Body of pancreas (tissue), 4 donors: Measurements from ENCODE around the gene CHCHD6. TPM values are rescaled to one million over a fixed set of nuclear protein-coding genes. Genes with fewer than 3 reads are reported as not detected.
A peak's percentile ranks its signal among the peaks of the same experiment; 100 is the strongest.

Source experiments
- ATAC-seq: fragments of 150-250 bp; one replicate; pipeline ENCODE4 v1.9.1; 2016
- DNase-seq, 4 donors: peaks; one replicate each; pipeline ENCODE4 v3.0.0-alpha.2; 2019
- H3K27ac ChIP-seq, 4 donors: fragments of 200-600 bp; sonication (generic); 1 replicate in 3 of 4; 2 replicates in 1 of 4; pipeline versions ENCODE4 v1.5.1 to v1.6.1; 2016 to 2019; ENCODE audit warnings: mild to moderate bottlenecking in 1 of 4, mixed read lengths in 1 of 4, moderate library complexity in 1 of 4
- H3K27me3 ChIP-seq, 2 donors: fragments of 200-600 bp; sonication (generic); one replicate each; pipeline ENCODE4 v1.6.0; 2016; ENCODE audit warnings: mild to moderate bottlenecking in 1 of 2
- H3K36me3 ChIP-seq, 2 donors: fragments of 200-600 bp; sonication (generic); replicated peaks in 1 of 2; 2 replicates each; pipeline ENCODE4 v1.5.1; 2016; ENCODE audit warnings: low read depth in 2 of 2; ENCODE audit not compliant: insufficient read depth in 1 of 2
- H3K4me1 ChIP-seq: fragments of 200-600 bp; sonication (generic); one replicate; pipeline ENCODE4 v1.6.0; 2016
- H3K4me3 ChIP-seq, 2 donors: fragments of 200-600 bp; sonication (generic); 1 replicate in 1 of 2; 2 replicates in 1 of 2; pipeline ENCODE4 v1.5.1; 2016 to 2019
- H3K9me3 ChIP-seq, 3 donors: fragments of 200-600 bp; sonication (generic); 1 replicate in 2 of 3; 2 replicates in 1 of 3; pipeline ENCODE4 v1.5.1; 2016
- CTCF ChIP-seq, 7 experiments: fragments of 450-650 bp in 4 of 7; fragments of 200-600 bp in 3 of 7; sonication (generic) in 3 of 7; IDR thresholded peaks; one replicate each; pipeline ENCODE4 v1.5.1; 2016 to 2019; ENCODE audit warnings: antibody characterized with exemption in 7 of 7
- POLR2A ChIP-seq, 3 donors: fragments of 450-650 bp; IDR thresholded peaks; one replicate each; pipeline ENCODE4 v1.6.1; 2016; ENCODE audit warnings: antibody characterized with exemption in 3 of 3, mild to moderate bottlenecking in 2 of 3
- WGBS, 2 donors: methylation state at CpG; one replicate each; pipeline ENCODE4 v1.1.5; 2017; 5-methylcytosine and 5-hydroxymethylcytosine counted together
- intact Hi-C: fragments of 100-400 bp; cut with DNase I; formaldehyde crosslinking; loops from one replicate; pipeline ENCODE4 v1.15.1; 2023
- total RNA-seq, 2 donors: library from RNA; depleted of rRNA; stranded (reverse); fragments of >200 nt; gene quantifications; one replicate each; pipeline ENCODE4 v1.1.0, GENCODE V29; 2016

The CHCHD6 gene
- total RNA-seq, 2 donors from 2014 or later, result 0.66 to 10.9 TPM

GRCh38 chr3:126946405-126946804 is 242.4 kb downstream of the CHCHD6 start:
- WGBS, 2 donors, result 80 to 88% methylated on average over 11 of the region's 11 CpGs
- Histone ChIP-seq H3K27me3 (no peaks in the 10 kb centered on the region), H3K4me3 (no peak overlapping the region), H3K9me3 (no peaks in the 10 kb centered on the region), H3K4me1 (no peaks in the 10 kb centered on the region), H3K27ac (no peak overlapping the region), H3K36me3 (no peaks in the 10 kb centered on the region)
- TF ChIP-seq CTCF (IDR thresholded peaks at IDR 0.05) (no peak), POLR2A (IDR thresholded peaks at IDR 0.05) (no peak)
- intact Hi-C loops, result no loop called here
- no peak for ATAC-seq
- no peak for DNase-seq

GRCh38 chr3:126947429-126947828 is 243.4 kb downstream of the CHCHD6 start:
- Histone ChIP-seq H3K4me3 (no peak overlapping the region), H3K27ac (no peak overlapping the region), H3K9me3 (no peaks in the 10 kb centered on the region), H3K4me1 (no peaks in the 10 kb centered on the region), H3K27me3 (no peaks in the 10 kb centered on the region), H3K36me3 (no peaks in the 10 kb centered on the region)
- DNase-seq (peak in 1 of 4 donors; percentile 46), ATAC-seq (no peak)
- intact Hi-C loops, result no loop called here
- TF ChIP-seq POLR2A (IDR thresholded peaks at IDR 0.05) (no peak), CTCF (IDR thresholded peaks at IDR 0.05) (no peak)
- 68 to 75% methylated on average over 8 of the region's 8 CpGs for WGBS, 2 donors

- TF ChIP-seq POLR2A (IDR thresholded peaks at IDR 0.05) (no peak), CTCF (IDR thresholded peaks at IDR 0.05) (no peak)
- no peaks in the 10 kb centered on the region for H3K9me3 ChIP-seq
- no peaks in the 10 kb centered on the region for H3K27me3 ChIP-seq
- no peak overlapping the region for H3K27ac ChIP-seq
- WGBS, 2 donors, result 86 to 96% methylated on average over 12 to 14 of the region's 14 CpGs
- intact Hi-C loops, result no loop called here
- DNase-seq, result no peak
- H3K36me3 ChIP-seq, result no peaks in the 10 kb centered on the region
- ATAC-seq, result no peak
- H3K4me1 ChIP-seq, result no peaks in the 10 kb centered on the region
- no peak overlapping the region for H3K4me3 ChIP-seq
Observed at GRCh38 chr3:126948980-126949535, 245.0 kb downstream of the CHCHD6 start.

- Histone ChIP-seq H3K9me3 (no peaks in the 10 kb centered on the region), H3K36me3 (no peaks in the 10 kb centered on the region), H3K27ac (no peak overlapping the region), H3K4me1 (no peaks in the 10 kb centered on the region), H3K4me3 (no peak overlapping the region), H3K27me3 (no peaks in the 10 kb centered on the region)
- WGBS, 2 donors, result 87 to 96% methylated on average over 5 of the region's 5 CpGs
- DNase-seq, result no peak
- TF ChIP-seq POLR2A (IDR thresholded peaks at IDR 0.05), result no peak
- no peak for TF ChIP-seq CTCF (IDR thresholded peaks at IDR 0.05)
- intact Hi-C loops, result no loop called here
- ATAC-seq, result no peak
Observed at GRCh38 chr3:126951561-126951960, 247.5 kb downstream of the CHCHD6 start.

- TF ChIP-seq POLR2A (IDR thresholded peaks at IDR 0.05), result no peak
- no peak for DNase-seq
Observed at GRCh38 chr3:126952261-126952982, 248.4 kb downstream of the CHCHD6 start.

More at GRCh38 chr3:126952261-126952982, 248.4 kb downstream of the CHCHD6 start:
- Histone ChIP-seq H3K9me3 (no peaks in the 10 kb centered on the region), H3K36me3 (no peaks in the 10 kb centered on the region), H3K27ac (no peak overlapping the region), H3K27me3 (no peaks in the 10 kb centered on the region), H3K4me1 (no peaks in the 10 kb centered on the region), H3K4me3 (no peak overlapping the region)
- ATAC-seq, result no peak
- WGBS, 2 donors, result 89 to 94% methylated on average over 10 of the region's 10 CpGs
- intact Hi-C loops, result no loop called here
